ENCODE data around the gene FN1. TPM values are rescaled to one million over a fixed set of nuclear protein-coding genes. Genes with fewer than 3 reads are reported as not detected.

FN1 gene
- polyA plus RNA-seq, 1 of the 3 experiments (the other 2 are of a cell fraction): 1,671 TPM

- TF ChIP-seq FOSL2 (IDR thresholded peaks at IDR 0.05; ENCODE audit: borderline replicate concordance, low read depth) (no peak), RAD21 (IDR thresholded peaks at IDR 0.05; ENCODE audit: low read length) (no peak), TCF12 (IDR thresholded peaks at IDR 0.05) (no peak)
Measured at GRCh38 chr2:215403441-215404347, 32.2 kb downstream of the FN1 start (continued).

- Histone ChIP-seq H3K27ac (ENCODE audit: low read depth in 2 of 2, low read length in 1 of 2) (peak overlapping the region in 1 of 2 experiments; percentile 83; a peak in 2 of 4 replicates), H3K4me3 (ENCODE audit: low read depth in 2 of 2, low read length in 1 of 2) (no peak overlapping the region), H4K20me1 (ENCODE audit: insufficient read depth) (peaks cover 68% of the 10 kb centered on the region), H3K36me3 (replicated peaks in 1 of 2; ENCODE audit: control insufficient read depth in 1 of 2, insufficient read depth in 2 of 2, low read length in 1 of 2) (peaks cover 66 to 97% of the 10 kb centered on the region in 2 experiments), H3K9me2 (no peaks in the 10 kb centered on the region), H3K9me3 (no peaks in the 10 kb centered on the region), H3K4me1 (ENCODE audit: control insufficient read depth in 1 of 2, insufficient read depth in 2 of 2, low read depth in 1 of 2, low read length in 1 of 2) (peaks cover 0 to 29% of the 10 kb centered on the region in 2 experiments; a peak in 1 of 4 replicates), H3K79me2 (ENCODE audit: insufficient read depth) (peaks cover 58% of the 10 kb centered on the region), H3K27me3 (ENCODE audit: insufficient read depth) (no peaks in the 10 kb centered on the region), H3F3A (replicated peaks; ENCODE audit: insufficient read depth) (peaks cover 94% of the 10 kb centered on the region), H2AFZ (ENCODE audit: low read depth) (no peak overlapping the region), H3K4me2 (no peak overlapping the region), H3K9ac (no peak overlapping the region)
- WGBS (ENCODE audit: low lambda C conversion rate): 38% methylated on average over 3 of the region's 3 CpGs
- ChIA-PET POLR2A (no interaction called here), CTCF (no interaction called here)
- no peak for DNase-seq
- TF ChIP-seq USF1 (IDR thresholded peaks at IDR 0.05; ENCODE audit: borderline replicate concordance, low read depth) (no peak), NRF1 (IDR thresholded peaks at IDR 0.05; ENCODE audit: low read depth, low read length) (no peak), ELF1 (IDR thresholded peaks at IDR 0.05) (no peak), IRF3 (IDR thresholded peaks at IDR 0.05; ENCODE audit: low read depth, low read length) (no peak), TCF12 (IDR thresholded peaks at IDR 0.05) (peak; percentile 87), MEF2A (IDR thresholded peaks at IDR 0.05; ENCODE audit: borderline replicate concordance, low read depth) (0 out of 2 replicates have a peak, but pooled peaks have one; percentile 13), TAF1 (IDR thresholded peaks at IDR 0.05; ENCODE audit: borderline replicate concordance, low read depth, low read length) (no peak), NFIC (IDR thresholded peaks at IDR 0.05; ENCODE audit: borderline replicate concordance) (peak; percentile 80), CHD2 (IDR thresholded peaks at IDR 0.05; ENCODE audit: low read length, partially characterized antibody) (no peak), RAD21 (IDR thresholded peaks at IDR 0.05; ENCODE audit: low read length) (no peak), RFX5 (IDR thresholded peaks at IDR 0.05; ENCODE audit: low read length) (no peak), RXRA (IDR thresholded peaks at IDR 0.05; ENCODE audit: borderline replicate concordance, low read depth) (no peak; the same call in 1 of the 2 replicates), EP300 (IDR thresholded peaks at IDR 0.05; ENCODE audit: borderline replicate concordance in 1 of 2, low read depth in 1 of 2, low read length in 1 of 2) (peak in 1 of 2 experiments; percentile 57; a peak in 1 of 4 replicates), FOXJ3 (CRISPR knock-in tag; IDR thresholded peaks at IDR 0.05) (no peak), SMC3 (IDR thresholded peaks at IDR 0.05; ENCODE audit: low read depth, low read length) (no peak), TEAD4 (IDR thresholded peaks at IDR 0.05; ENCODE audit: borderline replicate concordance, insufficient read depth) (0 out of 2 replicates have a peak, but pooled peaks have one; percentile 50), MAX (IDR thresholded peaks at IDR 0.05; ENCODE audit: low read depth) (0 out of 2 replicates have a peak, but pooled peaks have one; percentile 9), POLR2AphosphoS5 (IDR thresholded peaks at IDR 0.05; ENCODE audit: low read depth, low read length) (no peak), GABPA (IDR thresholded peaks at IDR 0.05; ENCODE audit: low read depth) (no peak), MXI1 (IDR thresholded peaks at IDR 0.05; ENCODE audit: low read depth, low read length) (no peak), FOSL2 (IDR thresholded peaks at IDR 0.05; ENCODE audit: borderline replicate concordance, low read depth) (peak; percentile 23; the same call in 1 of the 2 replicates), USF2 (IDR thresholded peaks at IDR 0.05; ENCODE audit: borderline replicate concordance, low read depth, low read length) (no peak), REST (IDR thresholded peaks at IDR 0.05; ENCODE audit: low read depth, low read length) (no peak), FOXM1 (IDR thresholded peaks at IDR 0.05; ENCODE audit: low read depth) (peak; percentile 29; the same call in 1 of the 2 replicates)
Measured at GRCh38 chr2:215401896-215402379, 33.9 kb downstream of the FN1 start.

Data from SK-N-SH (cell line).